DOHH2 (cell line): ENCODE data around the gene DNAJB6.

Source experiments
- H3F3A ChIP-seq: fragments of 200-600 bp; sonication (generic), shearing (Covaris generic); 2 replicates; pipeline ENCODE4 v1.6.0; 2016; ENCODE audit warnings: antibody characterized with exemption, mild to moderate bottlenecking; ENCODE audit not compliant: control insufficient read depth, insufficient read depth
- H3K27ac ChIP-seq: fragments of 200-600 bp; sonication (generic); 2 replicates; pipeline ENCODE4 v1.5.1; 2014; ENCODE audit warnings: low read depth, mild to moderate bottlenecking, low read length, moderate library complexity
- H3K27me3 ChIP-seq: fragments of 200-600 bp; sonication (generic); 2 replicates; pipeline ENCODE4 v1.6.1; 2014; ENCODE audit warnings: mild to moderate bottlenecking, low read length, mixed read lengths; ENCODE audit not compliant: control insufficient read depth
- H3K36me3 ChIP-seq: fragments of 200-600 bp; sonication (generic); 2 replicates; pipeline ENCODE4 v1.6.1; 2014; ENCODE audit warnings: mild to moderate bottlenecking, low read length, moderate library complexity, mixed read lengths; ENCODE audit not compliant: control insufficient read depth
- H3K4me1 ChIP-seq: fragments of 200-600 bp; sonication (generic); 2 replicates; pipeline ENCODE4 v1.6.1; 2014; ENCODE audit warnings: mild to moderate bottlenecking, low read length, mixed read lengths; ENCODE audit not compliant: control insufficient read depth
- H3K4me2 ChIP-seq: fragments of 200-600 bp; sonication (generic); 2 replicates; pipeline ENCODE4 v1.6.0; 2014; ENCODE audit warnings: mild to moderate bottlenecking, low read length, moderate library complexity
- H3K4me3 ChIP-seq: fragments of 200-600 bp; sonication (generic); 2 replicates; pipeline ENCODE4 v1.5.1; 2014; ENCODE audit warnings: mild to moderate bottlenecking, low read length, mixed read lengths
- H3K79me2 ChIP-seq: fragments of 200-600 bp; sonication (generic); 2 replicates; pipeline ENCODE4 v1.6.1; 2014; ENCODE audit warnings: mild to moderate bottlenecking, low read length, mixed read lengths; ENCODE audit not compliant: control insufficient read depth
- H3K9me2 ChIP-seq: fragments of 200-600 bp; sonication (generic); replicated peaks from 2 replicates; pipeline ENCODE4 v1.6.1; 2014; ENCODE audit warnings: mild to moderate bottlenecking, low read length, mixed read lengths; ENCODE audit not compliant: control insufficient read depth
- H3K9me3 ChIP-seq: fragments of 200-600 bp; sonication (generic); 2 replicates; pipeline ENCODE4 v1.6.1; 2014; ENCODE audit warnings: antibody characterized with exemption, low read length, mixed read lengths; ENCODE audit not compliant: control insufficient read depth, insufficient read depth
- H4K20me1 ChIP-seq: fragments of 200-600 bp; sonication (generic); 2 replicates; pipeline ENCODE4 v1.6.0; 2014; ENCODE audit warnings: low read depth, mild to moderate bottlenecking, antibody characterized with exemption, low read length, moderate library complexity; ENCODE audit not compliant: control insufficient read depth, insufficient read depth
- CTCF ChIP-seq: fragments of 200-600 bp; sonication (generic); IDR thresholded peaks from one replicate; pipeline ENCODE4 v1.5.1; 2014; ENCODE audit warnings: antibody characterized with exemption, mild to moderate bottlenecking, low read depth, low read length; ENCODE audit not compliant: poor library complexity, severe bottlenecking
- EZH2phosphoT487 ChIP-seq: fragments of 200-600 bp; sonication (generic); IDR thresholded peaks from 2 replicates; pipeline ENCODE4 v1.6.1; 2017; ENCODE audit warnings: borderline replicate concordance, mild to moderate bottlenecking, antibody characterized with exemption, low read length, moderate library complexity, mixed read lengths

The DNAJB6 gene

GRCh38 chr7:157297185-157297584, 39.6 kb upstream of the DNAJB6 start:
- Histone ChIP-seq H3K36me3 (no peaks in the 10 kb centered on the region), H4K20me1 (no peaks in the 10 kb centered on the region), H3F3A (no peaks in the 10 kb centered on the region), H3K4me1 (peaks cover 8% of the 10 kb centered on the region), H3K9me3 (no peaks in the 10 kb centered on the region), H3K9me2 (no peaks in the 10 kb centered on the region), H3K27ac (no peak overlapping the region), H3K27me3 (no peaks in the 10 kb centered on the region), H3K79me2 (no peaks in the 10 kb centered on the region), H3K4me3 (no peak overlapping the region), H3K4me2 (no peak overlapping the region)
- no peak for TF ChIP-seq CTCF
- TF ChIP-seq EZH2phosphoT487, result no peak

- H3K4me1 ChIP-seq, result peaks cover 14% of the 10 kb centered on the region
- no peak overlapping the region for H3K4me3 ChIP-seq
- no peaks in the 10 kb centered on the region for H3F3A ChIP-seq
- H3K79me2 ChIP-seq, result no peaks in the 10 kb centered on the region
- no peaks in the 10 kb centered on the region for H3K9me2 ChIP-seq
- no peak overlapping the region for H3K4me2 ChIP-seq
- no peaks in the 10 kb centered on the region for H4K20me1 ChIP-seq
- H3K9me3 ChIP-seq, result no peaks in the 10 kb centered on the region
- no peaks in the 10 kb centered on the region for H3K27me3 ChIP-seq
- no peak overlapping the region for H3K27ac ChIP-seq
- H3K36me3 ChIP-seq, result no peaks in the 10 kb centered on the region
- TF ChIP-seq EZH2phosphoT487, result no peak
Observed at GRCh38 chr7:157299317-157299612, 37.5 kb upstream of the DNAJB6 start.

- no peaks in the 10 kb centered on the region for H3K9me3 ChIP-seq
- no peak overlapping the region for H3K4me2 ChIP-seq
- peaks cover 14% of the 10 kb centered on the region for H3K4me1 ChIP-seq
- no peak overlapping the region for H3K27ac ChIP-seq
- H3K27me3 ChIP-seq, result no peaks in the 10 kb centered on the region
- TF ChIP-seq CTCF (no peak), EZH2phosphoT487 (no peak)
- no peaks in the 10 kb centered on the region for H3K79me2 ChIP-seq
- H3K36me3 ChIP-seq, result no peaks in the 10 kb centered on the region
- H3F3A ChIP-seq, result no peaks in the 10 kb centered on the region
- H4K20me1 ChIP-seq, result no peaks in the 10 kb centered on the region
- no peaks in the 10 kb centered on the region for H3K9me2 ChIP-seq
- no peak overlapping the region for H3K4me3 ChIP-seq
Observed at GRCh38 chr7:157299613-157300368, 37.0 kb upstream of the DNAJB6 start.

GRCh38 chr7:157300369-157300825, 36.4 kb upstream of the DNAJB6 start:
- H3K4me2 ChIP-seq, result no peak overlapping the region

More at GRCh38 chr7:157300369-157300825, 36.4 kb upstream of the DNAJB6 start:
- no peaks in the 10 kb centered on the region for H3K9me2 ChIP-seq
- no peaks in the 10 kb centered on the region for H4K20me1 ChIP-seq
- no peak overlapping the region for H3K27ac ChIP-seq
- no peaks in the 10 kb centered on the region for H3K27me3 ChIP-seq
- peaks cover 14% of the 10 kb centered on the region for H3K4me1 ChIP-seq
- TF ChIP-seq EZH2phosphoT487, result no peak
- no peak for TF ChIP-seq CTCF
- H3K9me3 ChIP-seq, result no peaks in the 10 kb centered on the region
- H3K4me3 ChIP-seq, result no peak overlapping the region
- no peaks in the 10 kb centered on the region for H3K79me2 ChIP-seq
- H3F3A ChIP-seq, result no peaks in the 10 kb centered on the region
- H3K36me3 ChIP-seq, result no peaks in the 10 kb centered on the region
